Heart right ventricle (tissue), 16 donors: ENCODE data around the gene UACA. TPM values are rescaled to one million over a fixed set of nuclear protein-coding genes. Genes with fewer than 3 reads are reported as not detected.

ENCODE experiments used
- ATAC-seq, 8 donors: fragments of 200-7000 bp; cut with Tn5 transposase; one replicate each; pipeline ENCODE4 v1.9.1; 2020; ENCODE audit warnings: mild to moderate bottlenecking in 8 of 8, moderate library complexity in 8 of 8, moderate number of reproducible peaks in 1 of 8
- DNase-seq, 2 donors: peaks; one replicate each; pipeline ENCODE4 v3.0.0-alpha.2; 2020
- H3K27ac ChIP-seq, 10 donors: fragments of 200-600 bp; sonication (generic) in 2 of 10; one replicate each; pipeline versions ENCODE4 v1.5.0 to v1.8.0; 2020 to 2022; ENCODE audit warnings: mild to moderate bottlenecking in 3 of 10
- H3K27me3 ChIP-seq, 7 donors: fragments of 200-600 bp; one replicate each; pipeline ENCODE4 v1.8.0; 2021 to 2022; ENCODE audit warnings: mild to moderate bottlenecking in 2 of 7
- H3K36me3 ChIP-seq, 9 donors: fragments of 200-600 bp; sonication (generic) in 1 of 9; one replicate each; pipeline versions ENCODE4 v1.5.0 to v1.8.0; 2020 to 2022; ENCODE audit warnings: mild to moderate bottlenecking in 2 of 9
- H3K4me1 ChIP-seq, 9 donors: fragments of 200-600 bp; sonication (generic) in 1 of 9; one replicate each; pipeline versions ENCODE4 v1.5.0 to v1.8.0; 2020 to 2022; ENCODE audit warnings: mild to moderate bottlenecking in 4 of 9
- H3K4me3 ChIP-seq, 10 donors: fragments of 200-600 bp; sonication (generic) in 2 of 10; one replicate each; pipeline versions ENCODE4 v1.5.0 to v1.8.0; 2020 to 2022; ENCODE audit warnings: mild to moderate bottlenecking in 7 of 10, moderate library complexity in 2 of 10
- H3K9me3 ChIP-seq, 11 donors: fragments of 200-600 bp in 10 of 11; sonication (generic) in 2 of 11; one replicate each; pipeline versions ENCODE4 v1.5.0 to v1.8.0; 2013 to 2022; ENCODE audit warnings: mild to moderate bottlenecking in 2 of 11, control low read depth in 1 of 11, moderate library complexity in 1 of 11
- WGBS, 2 donors: extraction: QIAGEN DNeasy Blood & Tissue Kit; methylation state at CpG; one replicate each; pipeline ENCODE4 v1.1.7; 2013; ENCODE audit warnings: inconsistent platforms in 1 of 2; 5-methylcytosine and 5-hydroxymethylcytosine counted together
- intact Hi-C, 10 donors: fragments of 100-400 bp; cut with DNase I; formaldehyde crosslinking; loops; one replicate each; pipeline versions ENCODE4 v1.11.1 to v1.14.2; 2022
- polyA plus RNA-seq, 2 donors: library from polyadenylated mRNA; stranded (reverse); fragments of 200-250 nt; gene quantifications; one replicate each; pipeline ENCODE4 v1.2.3, GENCODE V29; 2013
- total RNA-seq, 10 donors: library from RNA; stranded (reverse); fragmentation: NEBNext Ultra II Directional in 3 of 10; extraction: Animal tissue kit (Norgen Biotek cat#: 25700) in 3 of 10; gene quantifications; one replicate each; pipeline versions ENCODE4 v1.2.1 to v1.2.4, GENCODE V29; 2021 to 2023
- TF ChIP-seq, protein P1 (sequence below), 9 donors: fragments of 200-600 bp; sonication (generic) in 2 of 9; IDR thresholded peaks; one replicate each; pipeline versions ENCODE4 v1.5.0 to v1.8.0; 2021 to 2022; ENCODE audit warnings: antibody characterized with exemption in 9 of 9, mild to moderate bottlenecking in 5 of 9, moderate library complexity in 1 of 9
- donor health status: Arrhythmogenic right ventricular cardiomyopathy.
- donor health status: ischemic (EF 13 %, LVEDD 7.1; RV severe dilation, severe dysfunction).
- donor health status: healthy with polysubstance abuse.
- donor health status: DM: no; HTN: yes; CAD: no.
- donor health status: DM: no; HTN: no; CAD: no.
- donor health status: ischemic (EF 25% LVEDD 6.9; RV normal size, moderate dysfunction).
- donor health status: ischemic (EF 25% LVEDD 5.7; RV mildly dilated, moderate dysfunction).
- donor health status: healthy.
- donor health status: DM: yes; HTN: yes; CAD: no.
- donor health status: Ischemic cardiomyopathy.
- donor health status: ischemic (EF 35%, LVEDD 5.7; RV mildly dilated, moderate dysfunction).
- donor health status: nonischemic (EF 11% LVEDD 7.7; RV severe dilation, severe dysfunction).
- donor health status: DM: yes; HTN: yes; CAD: no.
- donor health status: PGD.
- donor health status: ischemic (EF 29% LVEDD 5.4; RV normal size, mild dysfunction).
- donor health status: nonischemic (EF 23%, LVEDD 6.1; RV moderate dilation, normal function).

The UACA gene
- total and polyA plus RNA-seq, 12 donors = 14.2 to 75.4 (median 47.1) TPM

DNA sequence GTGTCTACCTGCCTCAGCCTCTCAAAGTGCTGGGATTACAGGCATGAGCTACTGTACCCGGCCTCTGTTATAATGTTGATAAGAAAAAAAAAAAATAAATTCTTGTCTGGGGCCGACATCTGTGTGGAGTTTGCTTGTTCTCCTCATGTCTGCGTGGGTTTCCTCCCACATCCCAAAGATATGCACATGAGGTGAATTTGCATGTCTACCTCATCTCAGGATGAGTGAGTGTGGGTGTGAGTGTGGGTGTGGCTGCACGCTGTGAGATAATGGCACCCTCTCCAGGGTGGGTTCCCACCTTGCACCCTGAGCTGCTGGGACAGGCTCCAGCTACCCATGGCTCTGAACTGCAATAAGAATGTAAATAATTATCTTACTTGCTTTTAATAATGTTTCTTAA, 25.9 kb upstream of the UACA start:
- ATAC-seq = no peak
- H3K4me3 ChIP-seq = no peak overlapping the region
- intact Hi-C loops = loop anchor here in 1 of 10 donors (2.0 kb wide), 1 partner anchor 78 kb away; no protein-coding TSS in a partner anchor
- H3K4me1 ChIP-seq = peaks cover 0 to 7% (median under 1%) of the 10 kb centered on the region in 9 donors
- H3K27ac ChIP-seq = no peak overlapping the region
- no peak for DNase-seq
- no peaks in the 10 kb centered on the region for H3K27me3 ChIP-seq
- TF ChIP-seq, protein P1, sequence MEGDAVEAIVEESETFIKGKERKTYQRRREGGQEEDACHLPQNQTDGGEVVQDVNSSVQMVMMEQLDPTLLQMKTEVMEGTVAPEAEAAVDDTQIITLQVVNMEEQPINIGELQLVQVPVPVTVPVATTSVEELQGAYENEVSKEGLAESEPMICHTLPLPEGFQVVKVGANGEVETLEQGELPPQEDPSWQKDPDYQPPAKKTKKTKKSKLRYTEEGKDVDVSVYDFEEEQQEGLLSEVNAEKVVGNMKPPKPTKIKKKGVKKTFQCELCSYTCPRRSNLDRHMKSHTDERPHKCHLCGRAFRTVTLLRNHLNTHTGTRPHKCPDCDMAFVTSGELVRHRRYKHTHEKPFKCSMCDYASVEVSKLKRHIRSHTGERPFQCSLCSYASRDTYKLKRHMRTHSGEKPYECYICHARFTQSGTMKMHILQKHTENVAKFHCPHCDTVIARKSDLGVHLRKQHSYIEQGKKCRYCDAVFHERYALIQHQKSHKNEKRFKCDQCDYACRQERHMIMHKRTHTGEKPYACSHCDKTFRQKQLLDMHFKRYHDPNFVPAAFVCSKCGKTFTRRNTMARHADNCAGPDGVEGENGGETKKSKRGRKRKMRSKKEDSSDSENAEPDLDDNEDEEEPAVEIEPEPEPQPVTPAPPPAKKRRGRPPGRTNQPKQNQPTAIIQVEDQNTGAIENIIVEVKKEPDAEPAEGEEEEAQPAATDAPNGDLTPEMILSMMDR (IDR thresholded peaks at IDR 0.05) = no peak
- WGBS, 2 donors = 79 to 86% methylated on average over 4 of the region's 4 CpGs
- H3K9me3 ChIP-seq = no peaks in the 10 kb centered on the region
- no peaks in the 10 kb centered on the region for H3K36me3 ChIP-seq

DNA sequence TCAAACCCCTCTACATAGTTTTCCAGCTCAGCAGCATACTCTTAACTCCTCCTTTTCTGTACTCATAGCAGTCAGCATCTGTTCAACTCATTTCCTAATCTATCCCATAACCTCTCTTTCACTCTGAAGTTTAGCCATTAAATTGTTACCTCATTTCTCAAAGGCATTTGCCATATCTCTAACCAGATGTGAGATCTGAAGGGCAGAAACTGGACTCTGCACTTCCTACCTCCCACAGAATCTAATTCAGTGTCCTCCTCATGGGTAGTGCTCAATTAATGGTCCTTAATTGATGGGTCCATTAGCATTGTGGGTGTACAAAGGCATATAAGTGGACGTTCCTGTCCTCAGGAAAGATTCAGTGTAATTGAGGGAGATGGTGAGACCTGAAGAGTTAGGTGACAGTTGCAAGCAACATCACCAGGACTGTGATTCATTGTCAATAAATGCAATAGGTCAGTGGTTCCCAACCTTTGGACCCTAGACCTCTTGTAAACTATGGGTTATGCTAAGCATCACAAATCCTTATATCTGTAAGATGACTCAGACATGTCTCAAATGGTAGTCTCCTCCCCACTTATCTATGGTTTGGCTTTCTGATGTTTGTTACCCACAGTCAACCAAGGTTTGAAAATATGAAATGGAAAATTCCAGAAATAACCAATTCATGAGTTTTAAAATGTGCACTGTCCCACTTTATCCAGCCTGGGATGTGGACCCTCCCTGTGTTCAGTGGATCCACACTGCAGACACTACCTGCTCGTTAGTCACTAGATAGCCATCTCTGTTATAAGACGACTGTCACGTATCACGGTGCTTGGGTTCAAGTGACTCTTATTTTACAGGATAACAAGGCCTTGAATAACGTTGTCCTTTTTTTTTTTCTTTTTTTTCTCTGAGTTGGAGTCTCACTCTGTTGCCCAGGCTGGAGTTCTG, 25.0 kb upstream of the UACA start:
- Histone ChIP-seq H3K4me1 (no peaks in the 10 kb centered on the region), H3K36me3 (no peaks in the 10 kb centered on the region), H3K4me3 (no peak overlapping the region), H3K27ac (no peak overlapping the region), H3K27me3 (no peaks in the 10 kb centered on the region), H3K9me3 (no peaks in the 10 kb centered on the region)
- intact Hi-C loops = loop anchor here in 1 of 10 donors (2.0 kb wide), 1 partner anchor 78 kb away; no protein-coding TSS in a partner anchor
- ATAC-seq (no peak), DNase-seq (no peak)
- TF ChIP-seq, protein P1 (IDR thresholded peaks at IDR 0.05) = no peak
- WGBS, 2 donors = 84 to 88% methylated on average over 6 of the region's 6 CpGs

DNA sequence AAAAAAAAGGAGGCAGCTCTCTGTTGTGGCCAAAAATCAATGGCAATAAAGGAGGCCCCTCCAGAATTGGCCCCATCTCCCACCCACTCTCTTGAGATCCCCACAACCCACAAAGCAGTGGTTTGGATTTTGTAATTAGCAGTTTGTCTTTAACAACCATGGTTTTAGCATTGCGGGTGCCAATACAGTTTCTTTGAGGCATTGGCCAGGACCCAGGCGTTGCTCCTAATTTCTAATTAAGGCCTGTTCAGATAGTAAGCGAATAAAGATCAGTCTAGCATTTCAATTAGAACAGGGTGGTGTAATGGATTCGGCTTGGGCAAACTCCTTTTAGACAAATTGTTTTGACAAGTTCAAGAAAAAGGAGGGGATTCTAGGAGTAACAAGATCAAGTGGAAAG, 23.6 kb upstream of the UACA start:
- intact Hi-C loops = no loop called here
- WGBS, 2 donors = 95 to 98% methylated on average over 4 of the region's 4 CpGs
- Histone ChIP-seq H3K9me3 (no peaks in the 10 kb centered on the region), H3K36me3 (no peaks in the 10 kb centered on the region), H3K4me1 (no peaks in the 10 kb centered on the region), H3K27ac (no peak overlapping the region), H3K27me3 (no peaks in the 10 kb centered on the region), H3K4me3 (no peak overlapping the region)
- DNase-seq (no peak), ATAC-seq (no peak)
- TF ChIP-seq, protein P1 (IDR thresholded peaks at IDR 0.05) = no peak

DNA sequence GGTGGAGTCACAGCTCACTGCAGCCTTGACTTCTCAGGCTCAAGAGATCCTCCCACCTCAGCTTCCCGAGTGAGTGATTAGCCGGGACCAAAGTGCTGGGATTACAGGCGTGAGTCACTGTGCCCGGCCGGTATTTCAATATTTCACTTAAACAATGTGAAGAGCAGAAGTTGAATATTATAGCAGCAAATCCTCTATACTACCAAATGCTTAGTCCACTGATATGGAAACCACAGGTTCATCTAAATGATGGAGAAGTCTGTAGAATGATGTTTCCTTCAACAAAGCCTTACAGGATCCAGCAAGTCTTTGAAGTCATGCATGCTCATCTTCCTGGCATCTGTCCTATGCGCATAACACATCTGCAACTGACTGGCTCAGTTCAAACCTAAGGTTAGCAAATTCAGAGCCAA, 20.3 kb upstream of the UACA start:
- H3K4me3 ChIP-seq = no peak overlapping the region
- no peaks in the 10 kb centered on the region for H3K36me3 ChIP-seq
- DNase-seq (no peak), ATAC-seq (no peak)
- WGBS, 2 donors = 69 to 77% methylated on average over 6 of the region's 6 CpGs
- intact Hi-C loops = no loop called here
- H3K9me3 ChIP-seq = no peaks in the 10 kb centered on the region
- no peak overlapping the region for H3K27ac ChIP-seq
- TF ChIP-seq, protein P1 (IDR thresholded peaks at IDR 0.05) = no peak
- no peaks in the 10 kb centered on the region for H3K27me3 ChIP-seq
- H3K4me1 ChIP-seq = peaks cover 0 to 5% (median 0%) of the 10 kb centered on the region in 9 donors
